NOMO-1 (cell line): Measurements from ENCODE around the gene CMA1.
"Not testable (repeated sequence)": the region's sequence is repeated elsewhere in the genome, so short reads cannot be mapped to it uniquely, and the experiment has no call there.

Source experiments
- DNase-seq, 2 experiments: peaks; one replicate each; lab custom pipeline; 2025; ENCODE audit not compliant: unreplicated experiment in 2 of 2; lab: John Stamatoyannopoulos, UW

The CMA1 gene, protein sequence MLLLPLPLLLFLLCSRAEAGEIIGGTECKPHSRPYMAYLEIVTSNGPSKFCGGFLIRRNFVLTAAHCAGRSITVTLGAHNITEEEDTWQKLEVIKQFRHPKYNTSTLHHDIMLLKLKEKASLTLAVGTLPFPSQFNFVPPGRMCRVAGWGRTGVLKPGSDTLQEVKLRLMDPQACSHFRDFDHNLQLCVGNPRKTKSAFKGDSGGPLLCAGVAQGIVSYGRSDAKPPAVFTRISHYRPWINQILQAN

DNA sequence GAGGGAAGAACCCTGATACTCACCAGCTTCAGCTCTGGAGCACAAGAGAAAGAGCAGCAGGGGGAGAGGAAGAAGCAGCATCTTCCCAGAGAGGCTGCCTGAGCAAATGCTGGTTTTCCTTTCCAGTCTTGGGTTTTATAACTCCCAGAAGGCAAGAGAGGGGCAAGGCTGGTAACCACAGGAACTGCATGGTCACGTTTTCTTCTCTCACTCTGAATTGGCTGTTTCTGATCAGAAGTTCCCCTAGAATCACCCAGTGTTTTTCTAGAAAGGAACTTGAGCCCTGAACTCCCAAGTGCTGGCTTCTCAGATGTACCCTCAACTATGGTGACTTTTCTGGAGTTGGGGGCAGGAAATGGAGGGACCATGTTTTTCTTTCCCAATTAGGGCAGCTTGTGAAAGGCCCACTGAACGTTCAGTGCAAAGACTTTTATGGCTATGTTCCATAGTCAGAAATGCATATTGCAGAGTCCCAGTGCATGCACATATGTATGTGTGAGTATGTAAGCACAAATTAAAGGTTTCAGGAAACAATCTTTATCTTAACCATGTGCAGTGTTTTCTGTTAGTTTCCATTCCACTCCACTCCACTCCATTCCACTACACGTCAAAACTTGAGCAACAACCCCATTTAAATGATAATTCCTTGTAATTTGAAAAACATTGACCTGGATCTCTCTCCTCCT is at the start of gene CMA1:
Gene CMA1, minus strand, starts transcription at position 111 of the 686 bp plus-strand sequence. Its CDS starts 30 bp downstream, at position 81.
- no peak for DNase-seq

DNA sequence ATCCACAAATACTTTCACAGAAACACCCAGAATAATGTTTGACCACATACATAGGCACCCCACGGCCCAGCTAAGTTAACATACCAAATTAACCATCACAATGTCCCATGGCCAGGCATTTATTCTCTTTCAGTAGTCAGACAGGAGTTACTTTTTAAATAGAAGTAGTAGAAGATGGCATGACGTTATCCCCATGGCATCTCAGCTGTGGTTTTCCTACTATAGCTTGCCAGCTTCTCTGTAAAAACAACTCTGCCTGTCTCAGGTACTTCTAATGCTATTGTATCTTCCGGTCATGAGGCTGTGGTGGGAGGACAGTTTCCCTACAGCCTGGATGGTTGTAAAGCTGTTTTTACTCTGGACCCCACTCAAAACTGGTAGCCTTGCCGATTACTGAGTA is 48.7 kb upstream of the CMA1 start:
- no peak for DNase-seq

DNA sequence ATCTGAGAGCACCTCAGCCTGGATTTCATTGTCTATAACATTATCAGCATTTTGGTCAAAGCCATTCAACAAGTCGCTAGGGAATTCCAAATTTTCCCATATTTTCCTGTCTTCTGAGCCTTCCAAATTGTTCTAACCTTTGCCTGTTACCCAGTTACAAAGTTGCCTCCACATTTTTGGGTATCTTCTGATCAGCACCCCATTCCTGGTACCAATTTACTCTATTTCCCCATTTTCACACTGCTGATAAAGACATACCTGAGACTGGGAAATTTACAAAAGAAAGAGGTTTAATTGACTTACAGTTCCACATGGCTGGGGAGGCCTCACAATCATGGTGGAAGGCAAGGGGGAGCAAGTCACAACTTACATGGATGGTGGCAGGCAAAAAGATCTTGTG is 41.0 kb upstream of the CMA1 start:
- DNase-seq, result not testable (repeated sequence)

GRCh38 chr14:24542346-24542936 is 34.4 kb upstream of the CMA1 start:
- no peak for DNase-seq

- DNase-seq, result peak; percentile 11 to 31
These were observed 27.7 kb upstream of the CMA1 start for GRCh38 chr14:24535737-24536136.

GRCh38 chr14:24534286-24534685 is 26.2 kb upstream of the CMA1 start:
- peak; percentile 2 to 51 for DNase-seq

DNA sequence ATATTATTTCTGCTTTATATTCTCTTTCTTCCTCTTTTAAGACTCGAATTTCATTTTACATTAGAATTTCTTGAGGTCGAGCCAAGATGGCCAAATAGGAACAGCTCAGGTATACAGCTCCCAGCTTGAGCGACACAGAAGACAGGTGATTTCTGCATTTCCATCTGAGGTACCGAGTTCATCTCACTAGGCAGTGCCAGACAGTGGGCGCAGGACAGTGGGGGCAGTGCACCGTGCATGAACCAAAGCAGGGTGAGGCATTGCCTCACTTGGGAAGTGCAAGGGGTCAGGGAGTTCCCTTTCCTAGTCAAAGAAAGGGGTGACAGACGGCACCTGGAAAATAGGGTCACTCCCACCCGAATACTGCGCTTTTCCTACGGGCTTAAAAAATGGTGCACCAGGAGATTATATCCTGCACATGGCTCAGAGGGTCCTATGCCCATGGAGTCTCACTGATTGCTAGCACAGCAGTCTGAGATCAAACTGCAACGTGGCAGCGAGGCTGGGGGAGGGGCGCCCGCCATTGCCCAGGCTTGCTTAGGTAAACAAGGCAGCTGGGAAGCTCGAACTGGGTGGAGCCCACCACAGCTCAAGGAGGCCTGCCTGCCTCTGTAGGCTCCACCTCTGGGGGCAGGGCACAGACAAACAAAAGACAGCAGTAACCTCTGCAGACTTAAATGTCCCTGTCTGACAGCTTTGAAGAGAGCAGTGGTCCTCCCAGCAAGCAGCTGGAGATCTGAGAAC is 18.0 kb upstream of the CMA1 start:
- not testable (repeated sequence) for DNase-seq

DNA sequence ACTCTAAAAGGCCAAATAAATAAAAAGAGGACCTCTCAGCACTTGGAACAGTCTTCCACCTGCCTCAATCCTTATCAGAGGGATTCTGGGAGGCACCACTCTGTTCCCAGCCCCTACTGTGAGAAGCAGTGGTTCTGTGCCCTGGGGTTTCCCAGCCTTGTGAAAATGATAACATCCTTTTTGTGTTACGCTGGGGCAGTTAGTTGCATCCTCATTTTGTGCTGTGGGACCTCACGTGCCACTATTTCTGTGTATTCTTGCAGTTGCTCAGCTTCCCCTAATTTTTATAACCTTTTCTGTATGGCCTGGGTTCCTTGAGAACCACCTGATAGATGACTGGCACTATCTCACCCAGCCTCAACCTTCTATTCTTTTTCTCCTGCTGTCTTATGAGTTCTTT is 10.8 kb upstream of the CMA1 start:
- DNase-seq, result peak; percentile 11 to 12

DNA sequence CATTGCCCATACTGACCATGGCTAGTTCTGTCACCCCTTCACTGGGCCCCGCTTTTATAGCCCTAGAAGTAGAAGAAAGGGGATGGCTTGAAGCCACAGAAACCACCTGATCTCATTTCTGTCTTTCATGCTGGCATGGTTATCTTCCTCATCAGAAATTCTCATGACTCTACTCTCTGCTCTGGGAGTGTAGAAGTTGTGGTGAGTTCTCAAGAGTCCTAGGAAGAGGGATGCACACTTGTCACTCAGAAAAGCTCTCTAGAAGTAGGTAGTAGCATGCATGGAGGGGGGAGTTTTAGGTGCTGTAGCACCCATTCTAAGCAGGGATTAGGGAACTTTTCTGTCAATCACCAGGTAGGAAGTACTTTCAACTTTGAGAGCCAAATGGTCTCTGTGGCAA is 6.1 kb upstream of the CMA1 start:
- DNase-seq, result no peak

DNA sequence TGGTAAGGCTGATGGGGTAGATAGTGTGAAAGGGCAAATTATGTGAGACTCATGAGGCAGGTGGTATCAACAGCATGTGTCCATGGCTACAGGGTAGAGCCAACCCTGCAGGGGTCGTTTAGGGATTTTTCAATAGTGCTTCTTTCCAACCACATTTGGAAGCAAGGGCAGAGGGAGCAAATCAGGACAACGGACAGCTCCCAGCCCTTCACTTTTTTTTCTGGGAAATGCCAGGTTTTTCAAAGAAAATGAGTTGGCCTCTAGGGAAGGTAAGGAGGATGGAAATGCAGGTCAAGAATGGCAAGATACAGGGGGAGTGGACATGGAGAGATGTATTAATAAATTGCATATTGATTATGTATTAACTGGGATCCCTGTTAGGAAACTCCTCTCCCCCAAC is 4.9 kb upstream of the CMA1 start:
- no peak for DNase-seq

DNA sequence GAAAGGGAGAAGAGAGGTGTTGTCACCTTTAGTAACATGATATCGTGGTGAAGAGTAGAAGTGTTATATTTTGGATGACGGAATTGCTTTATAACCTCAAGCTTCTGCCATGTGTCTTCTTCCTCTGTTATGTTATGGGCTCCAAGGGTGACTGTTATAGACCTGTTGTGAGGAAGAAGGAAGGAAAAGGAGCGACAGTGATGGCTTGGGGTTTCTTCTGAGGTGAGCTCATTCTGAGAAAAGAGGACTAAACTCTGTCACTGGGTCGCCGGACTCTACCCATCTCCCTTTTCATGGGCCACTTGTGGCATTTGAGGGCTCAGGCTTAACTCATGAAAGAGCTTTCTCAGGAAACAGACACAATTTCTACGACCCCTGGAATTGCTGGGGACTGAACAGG is 1.6 kb downstream of the CMA1 start:
- no peak for DNase-seq

- DNase-seq, result no peak
These were observed 3.6 kb downstream of the CMA1 start for GRCh38 chr14:24504425-24504950.

DNA sequence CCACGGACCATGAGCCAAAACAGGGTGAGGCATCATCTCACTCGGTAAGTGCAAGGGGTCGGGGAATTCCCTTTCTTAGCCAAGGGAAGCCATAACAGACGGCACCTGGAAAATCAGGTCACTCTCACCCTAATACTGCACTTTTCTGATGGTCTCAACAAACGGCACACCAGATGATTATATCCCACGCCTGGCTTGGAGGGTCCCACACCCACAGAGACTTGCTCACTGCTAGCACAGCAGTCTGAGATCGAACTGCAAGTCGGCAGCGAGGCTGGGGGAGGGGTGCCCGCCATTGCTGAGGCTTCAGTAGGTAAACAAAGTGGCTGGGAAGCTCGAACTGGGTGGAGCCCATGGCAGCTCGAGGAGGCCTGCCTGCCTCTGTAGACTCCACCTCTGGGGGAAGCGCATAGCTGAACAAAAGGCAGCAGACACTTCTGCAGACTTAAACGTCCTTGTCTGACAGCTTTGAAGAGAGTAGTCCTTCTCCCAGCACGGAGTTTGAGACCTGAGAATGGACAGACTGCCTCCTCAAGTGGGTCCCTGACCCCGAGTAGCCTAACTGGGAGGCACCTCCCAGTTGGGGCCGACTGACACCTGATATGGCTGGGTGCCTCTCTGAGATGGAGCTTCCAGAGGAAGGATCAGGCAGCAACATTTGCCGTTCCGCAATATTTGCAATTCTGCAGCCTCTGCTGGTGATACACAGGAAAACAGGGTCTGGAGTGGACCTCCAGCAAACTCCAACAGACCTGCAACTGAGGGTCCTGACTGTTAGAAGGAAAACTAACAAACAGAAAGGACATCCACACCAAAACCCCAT is 16.3 kb downstream of the CMA1 start:
- not testable (repeated sequence) for DNase-seq

- DNase-seq, result peak; percentile 57 to 86
These were observed 24.3 kb downstream of the CMA1 start for GRCh38 chr14:24483604-24484252.

- peak; percentile 7 to 47 for DNase-seq
These were observed 25.3 kb downstream of the CMA1 start for GRCh38 chr14:24482699-24483303.

DNA sequence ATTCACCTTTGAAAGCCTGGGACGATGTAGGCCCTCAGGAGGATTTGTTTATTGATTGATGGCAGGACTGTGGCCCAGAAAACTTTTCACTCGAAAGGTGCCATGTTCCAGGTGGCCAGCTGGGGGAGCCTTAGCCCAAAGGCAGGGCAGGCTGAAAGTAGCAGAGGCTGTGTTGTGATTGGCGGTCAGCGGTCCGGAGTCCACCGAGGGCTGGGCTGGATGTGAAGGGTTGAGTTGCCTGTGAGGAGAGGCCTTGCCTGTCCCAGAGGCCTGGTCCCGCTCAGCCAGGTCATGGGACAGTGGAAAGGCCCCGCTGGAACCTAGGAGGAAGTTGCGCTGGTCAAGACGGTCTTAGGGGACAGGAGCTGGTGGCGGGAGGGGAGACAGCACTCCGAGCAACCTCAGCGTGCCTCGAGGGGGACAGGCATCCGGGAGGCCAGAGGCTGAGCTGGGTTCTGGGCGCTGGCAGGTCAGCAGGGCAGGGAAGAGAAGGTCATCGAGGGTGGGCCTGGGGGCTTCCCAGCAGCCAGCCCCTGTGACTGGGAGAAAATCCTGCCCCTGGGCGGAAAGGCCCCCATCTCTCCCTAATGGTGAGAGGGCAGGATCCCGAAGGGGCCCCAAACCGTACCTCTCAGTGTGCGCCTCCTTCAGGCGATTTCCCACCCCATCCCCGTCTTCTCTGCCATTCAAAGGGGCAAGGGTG is 26.3 kb downstream of the CMA1 start:
- peak; percentile 34 to 40 for DNase-seq

DNA sequence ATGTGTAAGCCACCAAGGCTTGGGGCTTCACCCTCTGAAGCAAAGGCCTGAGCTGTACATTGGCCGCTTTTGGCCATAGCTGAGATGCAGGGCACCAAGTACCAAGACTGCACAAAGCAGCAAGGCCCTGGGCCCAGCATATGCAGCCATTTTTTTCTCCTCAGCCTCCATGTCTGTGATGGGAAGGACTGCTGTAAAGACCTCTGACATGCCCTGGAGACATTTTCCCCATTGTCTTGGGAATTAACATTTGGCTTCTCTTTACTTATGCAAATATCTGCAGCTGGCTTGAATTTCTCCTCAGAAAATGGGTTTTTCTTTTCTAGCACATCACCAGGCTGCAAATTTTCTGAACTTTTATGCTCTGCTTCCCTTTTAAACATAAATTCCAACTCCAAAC is 28.1 kb downstream of the CMA1 start:
- not testable (repeated sequence) for DNase-seq

- no peak for DNase-seq
These were observed 32.8 kb downstream of the CMA1 start for GRCh38 chr14:24475261-24475660.

DNA sequence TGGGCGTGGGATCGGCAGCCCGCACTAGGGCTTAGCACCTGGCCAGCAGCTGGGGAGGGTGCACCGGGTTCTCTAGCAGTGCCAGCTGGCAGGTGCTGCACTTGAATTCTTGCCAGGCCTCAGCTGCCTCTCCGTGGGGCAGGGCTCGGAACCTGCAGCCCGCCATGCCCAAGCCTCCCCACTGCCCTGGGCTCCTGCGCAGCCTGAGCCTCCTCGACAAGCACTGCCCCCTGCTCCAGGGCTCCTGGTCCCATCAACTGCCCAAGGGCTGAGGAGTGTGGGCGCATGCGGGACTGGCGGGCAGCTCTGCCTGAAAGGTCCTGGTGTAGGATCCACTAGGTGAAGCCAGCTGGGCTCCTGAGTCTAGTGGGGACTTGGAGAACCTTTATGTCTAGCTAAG is 34.9 kb downstream of the CMA1 start:
- no peak for DNase-seq
